Omental fat pad (tissue), 4 donors: ENCODE results near the gene USP48. TPM values are rescaled to one million over a fixed set of nuclear protein-coding genes. Genes with fewer than 3 reads are reported as not detected.
A peak's percentile ranks its signal among the peaks of the same experiment; 100 is the strongest.
"Not testable (repeated sequence)": the region's sequence is repeated elsewhere in the genome, so short reads cannot be mapped to it uniquely, and the experiment has no call there.

Experiments used
- ATAC-seq: fragments of 150-250 bp; one replicate; pipeline ENCODE4 v1.9.1; 2016; ENCODE audit warnings: mild to moderate bottlenecking, moderate library complexity; ENCODE audit not compliant: low FRiP score
- DNase-seq: peaks from one replicate; pipeline ENCODE4 v3.0.0-alpha.2; 2019; ENCODE audit warnings: low spot score
- CTCF ChIP-seq, 3 donors: fragments of 450-650 bp; IDR thresholded peaks; one replicate each; pipeline ENCODE4 v1.5.1; 2016 to 2017; ENCODE audit warnings: antibody characterized with exemption in 3 of 3, mild to moderate bottlenecking in 3 of 3, moderate library complexity in 2 of 3
- total RNA-seq, 4 donors: library from RNA; depleted of rRNA; stranded (reverse); fragments of >200 nt; gene quantifications; one replicate each; pipeline ENCODE4 v1.1.0, GENCODE V29; 2016

The USP48 gene
- total RNA-seq, 4 donors from 2014 or later: 30.5 to 49.8 (median 39.5) TPM

- DNase-seq (no peak), ATAC-seq (no peak)
- TF ChIP-seq CTCF (IDR thresholded peaks at IDR 0.05): no peak
These were observed 11.7 kb upstream of the USP48 start for GRCh38 chr1:21794656-21795055.

- ATAC-seq: no peak
- no peak for DNase-seq
- TF ChIP-seq CTCF (IDR thresholded peaks at IDR 0.05): no peak
These were observed 10.2 kb upstream of the USP48 start for GRCh38 chr1:21793104-21793503.

GRCh38 chr1:21786640-21787039 is 3.7 kb upstream of the USP48 start:
- no peak for DNase-seq
- TF ChIP-seq CTCF (IDR thresholded peaks at IDR 0.05): no peak
- no peak for ATAC-seq

- not testable (repeated sequence) for ATAC-seq, DNase-seq
These were observed 2.8 kb upstream of the USP48 start for GRCh38 chr1:21785764-21786163.

- peak; percentile 35 for ATAC-seq
- TF ChIP-seq CTCF (IDR thresholded peaks at IDR 0.05): no peak
- DNase-seq: no peak
These were observed 992 bp upstream of the USP48 start for GRCh38 chr1:21783679-21784603.

- ATAC-seq (no peak), DNase-seq (no peak)
- no peak for TF ChIP-seq CTCF (IDR thresholded peaks at IDR 0.05)
These were observed 541 bp downstream of the USP48 start for GRCh38 chr1:21782349-21782867.

GRCh38 chr1:21781815-21782348 is 1.1 kb downstream of the USP48 start:
- DNase-seq: no peak
- no peak for TF ChIP-seq CTCF (IDR thresholded peaks at IDR 0.05)
- no peak for ATAC-seq
